Renal pelvis (tissue), 3 donors: ENCODE results near the gene FAM222A. TPM values are rescaled to one million over a fixed set of nuclear protein-coding genes. Genes with fewer than 3 reads are reported as not detected.

Experiments
- polyA plus RNA-seq, 3 donors: library from polyadenylated mRNA; unstranded; fragments of 120-200 nt; gene quantifications; one replicate each; pipeline ENCODE4 v1.2.1, GENCODE V29; 2013; ENCODE audit not compliant: insufficient read length in 3 of 3

FAM222A gene
- polyA plus RNA-seq, 3 donors, result 7.8 to 10.0 (median 8.3) TPM

Other genes with a start within 250 kb of the FAM222A start
- 10 to 100 TPM; 44.1 to 60.3 (median 50.7) TPM for gene KCTD10, start 236.5 kb upstream of the FAM222A start, polyA plus RNA-seq
- 10 to 100 TPM; 29.7 to 40.1 (median 38.5) TPM for gene UBE3B, start 236.2 kb upstream of the FAM222A start, polyA plus RNA-seq
- 10 to 100 TPM; 33.5 to 44.6 (median 39.3) TPM for gene MMAB, start 140.3 kb upstream of the FAM222A start, polyA plus RNA-seq
- 10 to 100 TPM; 21.6 to 26.6 (median 23.8) TPM for gene MVK, start 140.0 kb upstream of the FAM222A start, polyA plus RNA-seq
- 10 to 100 TPM; 14.7 to 21.7 (median 19.2) TPM for gene TRPV4, start 119.6 kb downstream of the FAM222A start, polyA plus RNA-seq
- gene GLTP, start 166.7 kb downstream of the FAM222A start, polyA plus RNA-seq, result 10 to 100 TPM; 31.7 to 38.6 (median 32.5) TPM
- 10 to 100 TPM; 24.6 to 32.1 (median 27.7) TPM for gene TCHP, start 186.4 kb downstream of the FAM222A start, polyA plus RNA-seq